ENCODE results near the gene VTI1B.
"Not testable (repeated sequence)": the region's sequence is repeated elsewhere in the genome, so short reads cannot be mapped to it uniquely, and the experiment has no call there.

Gene VTI1B

GRCh38 chr14:67674480-67675218, at the start of gene VTI1B:
VTI1B (minus strand) TSS chr14:67674632; CDS start chr14:67674489, 143 bp downstream.
- Histone ChIP-seq H3K4me3 (ENCODE audit: low read length) (peak within 1 kb of the TSS; percentile 83), H3K27ac (ENCODE audit: low read length) (no peak within 1 kb of the TSS), H3K4me1 (ENCODE audit: control insufficient read depth, insufficient read depth, low read length) (no peaks in the 10 kb centered on the region), H3K27me3 (ENCODE audit: control insufficient read depth, insufficient read depth, low read length) (no peaks in the 10 kb centered on the region), H3K36me3 (ENCODE audit: control insufficient read depth, insufficient read depth, low read length) (peaks cover 9% of the 10 kb centered on the region; the same call in 1 of the 2 replicates), H3K9me3 (ENCODE audit: control insufficient read depth, insufficient read depth, low read length) (no peaks in the 10 kb centered on the region)
- no CpG with 5 or more reads among the region's 87 CpGs for WGBS (ENCODE audit: insufficient coverage, insufficient read length)
- peak; percentile 22 for DNase-seq (ENCODE audit: low read depth, low spot score)

GRCh38 chr14:67722293-67722692, 47.9 kb upstream of the VTI1B start:
- no peaks in the 10 kb centered on the region for H3K4me1 ChIP-seq (ENCODE audit: control insufficient read depth, insufficient read depth, low read length)
- no peak overlapping the region for H3K4me3 ChIP-seq (ENCODE audit: low read length)
- no peaks in the 10 kb centered on the region for H3K36me3 ChIP-seq (ENCODE audit: control insufficient read depth, insufficient read depth, low read length)
- DNase-seq (ENCODE audit: low read depth, low spot score): no peak
- no peaks in the 10 kb centered on the region for H3K9me3 ChIP-seq (ENCODE audit: control insufficient read depth, insufficient read depth, low read length)
- no peak overlapping the region for H3K27ac ChIP-seq (ENCODE audit: low read length)
- H3K27me3 ChIP-seq (ENCODE audit: control insufficient read depth, insufficient read depth, low read length): no peaks in the 10 kb centered on the region
- no CpG with 5 or more reads among the region's 3 CpGs for whole genome bisulfite sequencing (ENCODE audit: insufficient coverage, insufficient read length)

- Histone ChIP-seq H3K9me3 (ENCODE audit: control insufficient read depth, insufficient read depth, low read length) (no peaks in the 10 kb centered on the region), H3K36me3 (ENCODE audit: control insufficient read depth, insufficient read depth, low read length) (no peaks in the 10 kb centered on the region), H3K27me3 (ENCODE audit: control insufficient read depth, insufficient read depth, low read length) (no peaks in the 10 kb centered on the region), H3K4me3 (ENCODE audit: low read length) (no peak overlapping the region), H3K4me1 (ENCODE audit: control insufficient read depth, insufficient read depth, low read length) (no peaks in the 10 kb centered on the region), H3K27ac (ENCODE audit: low read length) (no peak overlapping the region)
- WGBS (ENCODE audit: insufficient coverage, insufficient read length): no CpG with 5 or more reads among the region's 5 CpGs
- DNase-seq (ENCODE audit: low read depth, low spot score): no peak
Observed at GRCh38 chr14:67721875-67722274, 47.4 kb upstream of the VTI1B start.

GRCh38 chr14:67719866-67720265, 45.4 kb upstream of the VTI1B start:
- Histone ChIP-seq H3K27ac (ENCODE audit: low read length) (no peak overlapping the region), H3K4me3 (ENCODE audit: low read length) (no peak overlapping the region), H3K36me3 (ENCODE audit: control insufficient read depth, insufficient read depth, low read length) (no peaks in the 10 kb centered on the region), H3K4me1 (ENCODE audit: control insufficient read depth, insufficient read depth, low read length) (no peaks in the 10 kb centered on the region), H3K27me3 (ENCODE audit: control insufficient read depth, insufficient read depth, low read length) (no peaks in the 10 kb centered on the region), H3K9me3 (ENCODE audit: control insufficient read depth, insufficient read depth, low read length) (no peaks in the 10 kb centered on the region)
- WGBS (ENCODE audit: insufficient coverage, insufficient read length): no CpG with 5 or more reads among the region's 2 CpGs
- no peak for DNase-seq (ENCODE audit: low read depth, low spot score)

- no CpG with 5 or more reads among the region's 3 CpGs for WGBS (ENCODE audit: insufficient coverage, insufficient read length)
- not testable (repeated sequence) for H3K9me3 ChIP-seq (ENCODE audit: control insufficient read depth, insufficient read depth, low read length)
Observed at GRCh38 chr14:67719385-67719784, 45.0 kb upstream of the VTI1B start.

GRCh38 chr14:67718265-67718664, 43.8 kb upstream of the VTI1B start:
- no peaks in the 10 kb centered on the region for H3K36me3 ChIP-seq (ENCODE audit: control insufficient read depth, insufficient read depth, low read length)
- no peak overlapping the region for H3K27ac ChIP-seq (ENCODE audit: low read length)
- no peak overlapping the region for H3K4me3 ChIP-seq (ENCODE audit: low read length)
- H3K4me1 ChIP-seq (ENCODE audit: control insufficient read depth, insufficient read depth, low read length): no peaks in the 10 kb centered on the region
- DNase-seq (ENCODE audit: low read depth, low spot score): no peak
- no CpG with 5 or more reads among the region's 2 CpGs for WGBS (ENCODE audit: insufficient coverage, insufficient read length)
- H3K27me3 ChIP-seq (ENCODE audit: control insufficient read depth, insufficient read depth, low read length): no peaks in the 10 kb centered on the region
- H3K9me3 ChIP-seq (ENCODE audit: control insufficient read depth, insufficient read depth, low read length): no peaks in the 10 kb centered on the region

More at GRCh38 chr14:67719385-67719784, 45.0 kb upstream of the VTI1B start:
- not testable (repeated sequence) for H3K27ac ChIP-seq (ENCODE audit: low read length); H3K4me1 ChIP-seq (ENCODE audit: control insufficient read depth, insufficient read depth, low read length); H3K4me3 ChIP-seq (ENCODE audit: low read length); H3K36me3 ChIP-seq (ENCODE audit: control insufficient read depth, insufficient read depth, low read length); H3K27me3 ChIP-seq (ENCODE audit: control insufficient read depth, insufficient read depth, low read length); DNase-seq (ENCODE audit: low read depth, low spot score)

- Histone ChIP-seq H3K4me3 (ENCODE audit: low read length) (no peak overlapping the region), H3K27me3 (ENCODE audit: control insufficient read depth, insufficient read depth, low read length) (no peaks in the 10 kb centered on the region), H3K36me3 (ENCODE audit: control insufficient read depth, insufficient read depth, low read length) (no peaks in the 10 kb centered on the region), H3K27ac (ENCODE audit: low read length) (no peak overlapping the region), H3K4me1 (ENCODE audit: control insufficient read depth, insufficient read depth, low read length) (no peaks in the 10 kb centered on the region), H3K9me3 (ENCODE audit: control insufficient read depth, insufficient read depth, low read length) (no peaks in the 10 kb centered on the region)
- 100% methylated on average over 1 of the region's 1 CpG for WGBS (ENCODE audit: insufficient coverage, insufficient read length)
- no peak for DNase-seq (ENCODE audit: low read depth, low spot score)
Observed at GRCh38 chr14:67717048-67717447, 42.6 kb upstream of the VTI1B start.

- DNase-seq (ENCODE audit: low read depth, low spot score): peak; percentile 27
- Histone ChIP-seq H3K9me3 (ENCODE audit: control insufficient read depth, insufficient read depth, low read length) (no peaks in the 10 kb centered on the region), H3K27me3 (ENCODE audit: control insufficient read depth, insufficient read depth, low read length) (no peaks in the 10 kb centered on the region), H3K36me3 (ENCODE audit: control insufficient read depth, insufficient read depth, low read length) (no peaks in the 10 kb centered on the region), H3K27ac (ENCODE audit: low read length) (no peak overlapping the region), H3K4me3 (ENCODE audit: low read length) (no peak overlapping the region), H3K4me1 (ENCODE audit: control insufficient read depth, insufficient read depth, low read length) (no peaks in the 10 kb centered on the region)
- WGBS (ENCODE audit: insufficient coverage, insufficient read length): no CpG with 5 or more reads among the region's 2 CpGs
Observed at GRCh38 chr14:67710209-67710608, 35.8 kb upstream of the VTI1B start.

- WGBS (ENCODE audit: insufficient coverage, insufficient read length): no CpG with 5 or more reads among the region's 1 CpG
- not testable (repeated sequence) for DNase-seq (ENCODE audit: low read depth, low spot score); H3K27ac ChIP-seq (ENCODE audit: low read length)
Observed at GRCh38 chr14:67709796-67710195, 35.4 kb upstream of the VTI1B start.

GRCh38 chr14:67709346-67709745, 34.9 kb upstream of the VTI1B start:
- H3K4me3 ChIP-seq (ENCODE audit: low read length); H3K27ac ChIP-seq (ENCODE audit: low read length); H3K4me1 ChIP-seq (ENCODE audit: control insufficient read depth, insufficient read depth, low read length); H3K27me3 ChIP-seq (ENCODE audit: control insufficient read depth, insufficient read depth, low read length); DNase-seq (ENCODE audit: low read depth, low spot score); H3K36me3 ChIP-seq (ENCODE audit: control insufficient read depth, insufficient read depth, low read length); H3K9me3 ChIP-seq (ENCODE audit: control insufficient read depth, insufficient read depth, low read length): not testable (repeated sequence)

More at GRCh38 chr14:67709796-67710195, 35.4 kb upstream of the VTI1B start:
- not testable (repeated sequence) for H3K4me3 ChIP-seq (ENCODE audit: low read length); H3K36me3 ChIP-seq (ENCODE audit: control insufficient read depth, insufficient read depth, low read length); H3K9me3 ChIP-seq (ENCODE audit: control insufficient read depth, insufficient read depth, low read length); H3K4me1 ChIP-seq (ENCODE audit: control insufficient read depth, insufficient read depth, low read length); H3K27me3 ChIP-seq (ENCODE audit: control insufficient read depth, insufficient read depth, low read length)

- Histone ChIP-seq H3K4me1 (ENCODE audit: control insufficient read depth, insufficient read depth, low read length) (no peaks in the 10 kb centered on the region), H3K36me3 (ENCODE audit: control insufficient read depth, insufficient read depth, low read length) (no peaks in the 10 kb centered on the region), H3K4me3 (ENCODE audit: low read length) (no peak overlapping the region), H3K27me3 (ENCODE audit: control insufficient read depth, insufficient read depth, low read length) (no peaks in the 10 kb centered on the region), H3K27ac (ENCODE audit: low read length) (no peak overlapping the region), H3K9me3 (ENCODE audit: control insufficient read depth, insufficient read depth, low read length) (no peaks in the 10 kb centered on the region)
- DNase-seq (ENCODE audit: low read depth, low spot score): no peak
- no CpG with 5 or more reads among the region's 3 CpGs for WGBS (ENCODE audit: insufficient coverage, insufficient read length)
Observed at GRCh38 chr14:67705211-67705610, 30.8 kb upstream of the VTI1B start.

Data from iPS DF 6.9 (cell line).